Measurements from ENCODE around the gene BAD. TPM values are rescaled to one million over a fixed set of nuclear protein-coding genes. Genes with fewer than 3 reads are reported as not detected.

Gene BAD
- total RNA-seq, 1 donor from 2014 or later: 47.0 TPM

- Mint-ChIP-seq H3K27me3 (ENCODE audit: unreplicated experiment) (peaks cover 4% of the 10 kb centered on the region), H3K4me3 (ENCODE audit: unreplicated experiment) (peak overlapping the region; percentile 91), H3K36me3 (ENCODE audit: unreplicated experiment) (no peaks in the 10 kb centered on the region), H3K27ac (ENCODE audit: unreplicated experiment) (peak overlapping the region; percentile 22), H3K4me1 (ENCODE audit: low read depth, unreplicated experiment) (peaks cover 4% of the 10 kb centered on the region), H3K9me3 (ENCODE audit: unreplicated experiment) (peaks cover 1% of the 10 kb centered on the region)
- TF ChIP-seq, protein P1, sequence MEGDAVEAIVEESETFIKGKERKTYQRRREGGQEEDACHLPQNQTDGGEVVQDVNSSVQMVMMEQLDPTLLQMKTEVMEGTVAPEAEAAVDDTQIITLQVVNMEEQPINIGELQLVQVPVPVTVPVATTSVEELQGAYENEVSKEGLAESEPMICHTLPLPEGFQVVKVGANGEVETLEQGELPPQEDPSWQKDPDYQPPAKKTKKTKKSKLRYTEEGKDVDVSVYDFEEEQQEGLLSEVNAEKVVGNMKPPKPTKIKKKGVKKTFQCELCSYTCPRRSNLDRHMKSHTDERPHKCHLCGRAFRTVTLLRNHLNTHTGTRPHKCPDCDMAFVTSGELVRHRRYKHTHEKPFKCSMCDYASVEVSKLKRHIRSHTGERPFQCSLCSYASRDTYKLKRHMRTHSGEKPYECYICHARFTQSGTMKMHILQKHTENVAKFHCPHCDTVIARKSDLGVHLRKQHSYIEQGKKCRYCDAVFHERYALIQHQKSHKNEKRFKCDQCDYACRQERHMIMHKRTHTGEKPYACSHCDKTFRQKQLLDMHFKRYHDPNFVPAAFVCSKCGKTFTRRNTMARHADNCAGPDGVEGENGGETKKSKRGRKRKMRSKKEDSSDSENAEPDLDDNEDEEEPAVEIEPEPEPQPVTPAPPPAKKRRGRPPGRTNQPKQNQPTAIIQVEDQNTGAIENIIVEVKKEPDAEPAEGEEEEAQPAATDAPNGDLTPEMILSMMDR (IDR thresholded peaks at IDR 0.05; ENCODE audit: partially characterized antibody, unreplicated experiment): no peak
- no peak for DNase-seq
These were observed 22.6 kb upstream of the BAD start for GRCh38 chr11:64306876-64307622.

DNA sequence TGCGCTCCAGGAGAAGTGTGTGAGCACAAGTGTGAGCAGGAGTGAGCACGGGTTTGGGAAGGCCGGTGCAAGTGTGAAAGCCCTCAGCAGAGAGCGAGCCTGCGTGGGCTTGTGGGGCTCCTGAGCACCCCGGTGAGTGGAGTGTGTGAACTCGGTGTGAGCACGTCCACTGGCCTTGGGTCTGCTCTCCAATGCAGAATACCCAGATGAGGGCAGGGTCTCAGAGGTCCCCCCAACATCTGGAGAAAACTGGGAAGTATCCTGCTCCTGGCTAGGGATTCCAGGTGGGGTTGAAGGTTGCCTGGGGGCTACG is 22.1 kb upstream of the BAD start:
- TF ChIP-seq, protein P1 (IDR thresholded peaks at IDR 0.05; ENCODE audit: partially characterized antibody, unreplicated experiment): no peak
- H3K9me3 Mint-ChIP-seq (ENCODE audit: unreplicated experiment): peaks cover 1% of the 10 kb centered on the region
- peak overlapping the region; percentile 52 for H3K27ac Mint-ChIP-seq (ENCODE audit: unreplicated experiment)
- peaks cover 4% of the 10 kb centered on the region for H3K27me3 Mint-ChIP-seq (ENCODE audit: unreplicated experiment)
- DNase-seq: no peak
- H3K4me1 Mint-ChIP-seq (ENCODE audit: low read depth, unreplicated experiment): peaks cover 4% of the 10 kb centered on the region
- no peaks in the 10 kb centered on the region for H3K36me3 Mint-ChIP-seq (ENCODE audit: unreplicated experiment)
- peak overlapping the region; percentile 91 for H3K4me3 Mint-ChIP-seq (ENCODE audit: unreplicated experiment)

DNA sequence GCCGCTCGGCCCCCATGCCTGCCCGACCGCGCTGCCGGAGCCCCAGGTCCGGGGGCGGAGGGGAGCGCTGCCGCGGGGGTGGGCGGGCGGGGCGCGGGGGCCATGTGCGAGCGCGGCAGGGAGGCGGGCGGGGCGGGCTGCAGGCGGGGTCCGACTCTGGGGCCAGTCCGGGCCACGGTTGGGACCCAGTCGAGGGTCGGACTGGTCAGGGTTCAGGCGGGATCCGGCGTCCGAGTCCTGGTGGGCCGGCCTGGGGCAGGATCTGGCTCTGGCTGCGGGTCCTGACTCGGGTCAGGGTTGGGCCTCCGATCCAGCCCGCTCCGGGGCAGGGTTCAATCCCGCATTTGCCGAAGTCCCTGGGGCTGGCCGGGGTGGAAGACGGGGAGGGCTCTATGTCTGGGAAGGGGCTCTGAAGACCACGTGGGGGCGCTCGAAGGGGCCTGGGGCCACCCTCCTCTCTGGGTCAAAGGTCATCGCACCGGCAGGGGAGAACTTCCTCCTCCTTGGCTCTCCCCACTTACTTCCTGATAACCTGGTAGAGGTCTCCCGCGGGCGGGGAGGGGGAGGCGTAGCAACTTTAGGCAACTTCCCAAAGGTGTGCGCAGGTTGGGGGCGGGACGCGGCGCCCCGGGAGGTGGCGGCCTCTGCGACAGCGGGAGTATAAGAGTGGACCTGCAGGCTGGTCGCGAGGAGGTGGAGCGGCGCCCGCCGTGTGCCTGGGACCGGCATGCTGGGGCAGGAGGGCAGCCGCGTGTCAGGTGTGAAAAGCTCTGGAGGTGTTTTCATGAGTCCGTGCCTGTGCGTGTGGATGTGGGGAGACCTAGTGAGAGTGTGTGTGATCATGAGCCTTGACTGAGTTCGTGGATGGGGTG is 21.5 kb upstream of the BAD start:
- peaks cover 4% of the 10 kb centered on the region for H3K4me1 Mint-ChIP-seq (ENCODE audit: low read depth, unreplicated experiment)
- H3K36me3 Mint-ChIP-seq (ENCODE audit: unreplicated experiment): no peaks in the 10 kb centered on the region
- peak overlapping the region; percentile 91 for H3K4me3 Mint-ChIP-seq (ENCODE audit: unreplicated experiment)
- H3K9me3 Mint-ChIP-seq (ENCODE audit: unreplicated experiment): peaks cover 1% of the 10 kb centered on the region
- TF ChIP-seq, protein P1 (IDR thresholded peaks at IDR 0.05; ENCODE audit: partially characterized antibody, unreplicated experiment): peak; percentile 28
- peaks cover 4% of the 10 kb centered on the region for H3K27me3 Mint-ChIP-seq (ENCODE audit: unreplicated experiment)
- peak overlapping the region; percentile 52 for H3K27ac Mint-ChIP-seq (ENCODE audit: unreplicated experiment)
- peak; percentile 67 for DNase-seq

DNA sequence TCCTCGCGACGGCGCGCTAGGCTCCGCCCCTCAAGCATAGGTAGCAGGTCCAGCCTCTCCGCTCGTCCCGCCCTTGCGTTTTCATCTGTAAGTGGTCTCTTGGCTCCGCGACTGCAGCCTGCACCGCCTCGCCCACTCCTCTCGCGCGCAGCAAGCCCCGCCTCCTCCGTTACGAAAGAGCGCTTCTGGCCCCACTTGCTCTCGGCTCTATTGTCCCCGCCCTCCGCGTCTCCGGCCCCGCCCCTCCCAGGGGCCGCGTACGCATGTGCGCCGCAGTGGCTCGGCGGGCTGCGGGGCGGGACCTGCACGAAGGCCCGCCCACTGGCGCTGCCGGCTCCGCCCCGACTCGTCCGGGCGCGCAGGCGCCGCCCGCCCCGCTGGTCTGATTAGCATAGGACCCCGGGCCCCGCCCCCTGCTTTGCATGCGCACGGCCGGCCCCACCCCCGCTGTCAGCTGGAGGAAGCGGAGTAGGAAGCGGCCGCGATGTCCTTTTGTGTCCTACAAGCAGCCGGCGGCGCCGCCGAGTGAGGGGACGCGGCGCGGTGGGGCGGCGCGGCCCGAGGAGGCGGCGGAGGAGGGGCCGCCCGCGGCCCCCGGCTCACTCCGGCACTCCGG is 20.7 kb upstream of the BAD start, which contains the start of gene ESRRA:
Gene ESRRA, plus strand, starts transcription at position 450 of the 616 bp plus-strand sequence. CDS start 1,656 bp downstream, outside the sequence.
- peak; percentile 100 for DNase-seq
- Mint-ChIP-seq H3K9me3 (ENCODE audit: unreplicated experiment) (peaks cover 4% of the 10 kb centered on the region), H3K27ac (ENCODE audit: unreplicated experiment) (peak within 1 kb of the TSS; percentile 62), H3K27me3 (ENCODE audit: unreplicated experiment) (peaks cover 9% of the 10 kb centered on the region), H3K4me3 (ENCODE audit: unreplicated experiment) (peak within 1 kb of the TSS; percentile 91), H3K4me1 (ENCODE audit: low read depth, unreplicated experiment) (peaks cover 4% of the 10 kb centered on the region), H3K36me3 (ENCODE audit: unreplicated experiment) (no peaks in the 10 kb centered on the region)
- TF ChIP-seq, protein P1 (IDR thresholded peaks at IDR 0.05; ENCODE audit: partially characterized antibody, unreplicated experiment): no peak
